Measurements from ENCODE around the gene EID2.

Gene EID2

GRCh38 chr19:39539165-39539517, 820 bp downstream of the EID2 start:
- TF ChIP-seq TEAD4 (IDR thresholded peaks at IDR 0.05) (peak; percentile 58), RAD21 (IDR thresholded peaks at IDR 0.05; ENCODE audit: low read depth) (no peak)

GRCh38 chr19:39533791-39534190, 6.2 kb downstream of the EID2 start:
- no peak for TF ChIP-seq ZBTB7A (IDR thresholded peaks at IDR 0.05; ENCODE audit: low read depth)
- TF ChIP-seq NFIC (IDR thresholded peaks at IDR 0.05) = no peak
- no peak for TF ChIP-seq REST (IDR thresholded peaks at IDR 0.05; ENCODE audit: low read depth)
- no peak for TF ChIP-seq CEBPB (IDR thresholded peaks at IDR 0.05)
- no peak for TF ChIP-seq TEAD4 (IDR thresholded peaks at IDR 0.05)
- TF ChIP-seq YY1 (IDR thresholded peaks at IDR 0.05; ENCODE audit: low read depth) = no peak
- TF ChIP-seq TCF12 (IDR thresholded peaks at IDR 0.05; ENCODE audit: low read depth) = no peak
- TF ChIP-seq RAD21 (IDR thresholded peaks at IDR 0.05; ENCODE audit: low read depth) = no peak
- TF ChIP-seq TAF1 (IDR thresholded peaks at IDR 0.05; ENCODE audit: low read depth) = no peak
- TF ChIP-seq EP300 (IDR thresholded peaks at IDR 0.05; ENCODE audit: borderline replicate concordance) = no peak
- no peak for TF ChIP-seq FOXM1 (IDR thresholded peaks at IDR 0.05; ENCODE audit: borderline replicate concordance, low read depth)

- TF ChIP-seq TCF12 (IDR thresholded peaks at IDR 0.05; ENCODE audit: low read depth) = no peak
- TF ChIP-seq MAX (IDR thresholded peaks at IDR 0.05) = no peak
- no peak for TF ChIP-seq EP300 (IDR thresholded peaks at IDR 0.05; ENCODE audit: borderline replicate concordance)
Observed at GRCh38 chr19:39533003-39533512, 6.9 kb downstream of the EID2 start.

GRCh38 chr19:39532233-39533002, 7.5 kb downstream of the EID2 start, which contains the start of gene EID2B:
Gene EID2B, minus strand, starts transcription at chr19:39532852. Its CDS starts 50 bp downstream, at chr19:39532802.
- TF ChIP-seq YY1 (IDR thresholded peaks at IDR 0.05; ENCODE audit: low read depth) (peak; percentile 80), MAX (IDR thresholded peaks at IDR 0.05) (peak; percentile 21; the same call in 1 of the 2 replicates), USF1 (IDR thresholded peaks at IDR 0.05) (no peak), RAD21 (IDR thresholded peaks at IDR 0.05; ENCODE audit: low read depth) (peak; percentile 99), REST (IDR thresholded peaks at IDR 0.05; ENCODE audit: low read depth) (no peak), NFIC (IDR thresholded peaks at IDR 0.05) (no peak), TAF1 (IDR thresholded peaks at IDR 0.05; ENCODE audit: low read depth) (peak; percentile 69; the same call in 1 of the 2 replicates), EGR1 (IDR thresholded peaks at IDR 0.05) (no peak), EP300 (IDR thresholded peaks at IDR 0.05; ENCODE audit: borderline replicate concordance) (no peak)

GRCh38 chr19:39531834-39532232, 8.1 kb downstream of the EID2 start:
- no peak for TF ChIP-seq YY1 (IDR thresholded peaks at IDR 0.05; ENCODE audit: low read depth)

GRCh38 chr19:39525205-39525604, 14.8 kb downstream of the EID2 start:
- TF ChIP-seq YY1 (IDR thresholded peaks at IDR 0.05; ENCODE audit: low read depth) = no peak
- TF ChIP-seq RAD21 (IDR thresholded peaks at IDR 0.05; ENCODE audit: low read depth) = no peak
- TF ChIP-seq CREB1 (IDR thresholded peaks at IDR 0.05; ENCODE audit: low read depth) = no peak
- TF ChIP-seq MAX (IDR thresholded peaks at IDR 0.05) = no peak
- TF ChIP-seq TCF12 (IDR thresholded peaks at IDR 0.05; ENCODE audit: low read depth) = no peak
- no peak for TF ChIP-seq USF1 (IDR thresholded peaks at IDR 0.05)
- TF ChIP-seq REST (IDR thresholded peaks at IDR 0.05; ENCODE audit: low read depth) = no peak
- no peak for TF ChIP-seq EP300 (IDR thresholded peaks at IDR 0.05; ENCODE audit: borderline replicate concordance)
- TF ChIP-seq FOXM1 (IDR thresholded peaks at IDR 0.05; ENCODE audit: borderline replicate concordance, low read depth) = no peak
- TF ChIP-seq EGR1 (IDR thresholded peaks at IDR 0.05) = no peak
